Retina (tissue), 1 donor: ENCODE data around the gene MRPS5.

Experiments used
- DNase-seq: peaks from one replicate; pipeline ENCODE4 v3.0.0-alpha.2; 2016

Gene MRPS5

DNA sequence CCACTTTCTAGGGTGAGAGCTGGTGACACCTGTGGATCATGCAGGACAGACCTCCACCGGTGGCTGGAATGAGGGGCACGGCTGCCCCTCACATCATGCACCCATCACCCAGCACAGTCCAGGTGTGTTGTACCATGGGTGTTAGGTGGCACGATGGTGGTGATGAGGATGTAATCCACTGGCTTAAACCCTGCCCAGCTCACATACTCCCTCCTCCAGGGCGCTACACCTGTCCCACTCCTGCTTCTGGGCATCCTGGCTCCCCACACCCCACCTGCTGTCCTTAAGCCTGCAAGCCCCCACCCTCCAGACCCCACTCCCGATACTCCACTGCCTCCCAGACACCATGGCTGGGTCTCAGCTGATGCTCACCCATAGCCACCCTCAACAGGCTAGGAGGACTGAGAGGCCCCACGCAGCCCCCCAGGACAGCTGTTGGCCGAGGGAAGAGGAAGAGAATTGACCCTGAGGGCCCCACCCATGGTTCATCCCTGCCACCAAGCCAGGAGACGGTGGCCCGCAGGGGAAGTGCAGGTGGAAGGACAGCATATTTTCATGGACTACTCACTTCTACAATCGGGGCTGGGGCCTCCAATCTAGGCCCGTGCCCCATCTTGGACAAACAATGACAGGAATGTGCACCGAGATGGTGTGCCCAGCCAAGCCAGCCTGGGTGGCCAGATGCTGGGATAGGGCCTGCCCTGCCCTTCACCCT lies 61.8 kb downstream of the MRPS5 start:
- no peak for DNase-seq

DNA sequence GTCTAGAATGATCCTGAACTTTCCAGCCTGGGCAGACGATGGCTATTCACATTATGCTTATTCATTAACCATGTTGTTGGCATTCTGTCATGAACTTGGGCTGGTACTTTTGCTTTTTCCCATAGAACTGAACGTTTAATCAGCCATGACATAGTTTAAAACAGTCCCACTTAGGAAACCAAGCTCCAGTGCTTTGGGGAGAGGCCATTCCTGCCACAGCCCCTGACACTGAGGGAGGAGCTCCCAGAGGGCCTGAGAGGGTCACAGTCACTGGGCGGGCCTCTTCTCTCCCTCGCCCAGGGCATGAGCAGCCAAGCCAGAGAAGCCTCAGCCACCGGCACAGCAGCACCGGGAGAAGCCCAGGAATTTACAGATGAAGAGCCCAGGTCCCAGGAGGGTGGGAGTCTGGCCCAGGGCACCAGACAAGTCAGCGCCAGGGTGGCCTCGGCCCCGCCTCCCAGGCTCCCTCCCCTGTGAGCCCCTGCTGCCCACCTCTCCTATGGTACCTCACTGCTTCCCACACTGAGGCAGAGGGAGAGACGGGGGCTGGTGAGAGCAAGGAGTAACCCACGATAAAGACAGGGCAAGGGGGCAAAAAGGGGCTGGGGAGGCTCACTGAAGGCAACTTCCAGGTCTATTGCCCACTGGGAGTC lies 62.5 kb downstream of the MRPS5 start:
- no peak for DNase-seq

- DNase-seq: no peak
Observed at GRCh38 chr2:95058466-95058988, 63.1 kb downstream of the MRPS5 start.

- peak; percentile 65 for DNase-seq
Observed at GRCh38 chr2:95057535-95058370, 63.9 kb downstream of the MRPS5 start.

- DNase-seq: no peak
Observed at GRCh38 chr2:95056461-95057459, 64.8 kb downstream of the MRPS5 start.

DNA sequence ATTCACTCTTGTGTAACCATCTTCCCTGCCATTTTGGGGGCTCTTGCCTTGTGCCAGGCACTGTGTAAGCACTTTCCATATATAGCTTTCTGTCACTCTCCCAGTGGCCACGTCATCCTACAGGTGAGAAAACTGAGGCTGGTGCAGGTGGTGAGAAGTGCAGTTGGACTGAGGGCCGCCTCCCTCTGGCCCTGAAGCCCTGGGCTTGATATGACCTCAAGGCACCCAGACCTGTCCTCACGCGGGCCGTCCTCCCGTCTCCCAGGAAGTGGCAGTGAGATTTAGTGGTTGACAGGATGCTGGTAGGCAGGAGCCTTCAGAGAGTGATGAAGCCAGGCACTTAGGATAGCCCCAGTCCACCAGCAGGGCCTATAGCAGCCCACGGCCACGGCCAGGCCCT lies 65.6 kb downstream of the MRPS5 start:
- no peak for DNase-seq

DNA sequence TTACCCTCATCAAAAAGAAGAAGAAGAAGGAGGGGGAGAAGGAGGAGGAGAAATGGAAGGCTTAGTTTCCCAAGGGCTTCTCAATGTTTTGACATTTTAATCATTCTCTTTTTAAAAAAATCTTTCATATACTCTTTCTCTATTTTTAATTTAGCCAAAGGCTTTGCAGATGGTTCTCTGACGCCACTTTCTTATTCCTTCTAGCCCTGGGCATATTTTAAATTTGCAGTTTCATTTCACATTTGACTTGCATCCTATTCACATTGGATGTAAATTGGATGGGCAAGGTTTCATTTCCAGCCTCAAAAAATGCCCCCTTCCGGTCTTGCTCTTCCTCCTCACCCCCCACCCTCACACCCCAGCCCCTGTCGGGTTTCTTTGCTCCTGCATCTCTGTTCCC lies 66.3 kb downstream of the MRPS5 start:
- DNase-seq: no peak

DNA sequence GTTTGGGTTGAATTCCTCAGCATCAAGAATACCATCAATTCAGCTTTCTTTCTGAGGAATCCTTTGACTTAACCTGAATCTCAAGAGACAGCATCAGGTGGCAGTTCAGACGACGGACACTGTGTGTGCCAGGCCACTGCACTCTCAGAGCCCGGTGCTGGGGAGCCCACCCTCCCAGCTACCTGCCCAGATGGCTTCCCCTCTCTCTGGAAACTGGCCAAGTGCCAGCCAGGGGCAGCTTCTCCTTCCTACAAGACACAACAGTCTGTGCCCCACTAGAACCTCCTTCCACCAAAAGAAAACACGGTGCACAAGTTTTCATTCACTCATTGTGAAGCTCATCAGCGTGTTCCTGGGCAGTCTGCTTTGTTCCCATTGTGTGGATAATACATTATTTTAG lies 67.6 kb downstream of the MRPS5 start:
- DNase-seq: no peak

GRCh38 chr2:95053543-95053942 lies 68.1 kb downstream of the MRPS5 start:
- no peak for DNase-seq

- DNase-seq: no peak
Observed at GRCh38 chr2:95052804-95053479, 68.7 kb downstream of the MRPS5 start.

- DNase-seq: no peak
Observed at GRCh38 chr2:95052307-95052706, 69.3 kb downstream of the MRPS5 start.

DNA sequence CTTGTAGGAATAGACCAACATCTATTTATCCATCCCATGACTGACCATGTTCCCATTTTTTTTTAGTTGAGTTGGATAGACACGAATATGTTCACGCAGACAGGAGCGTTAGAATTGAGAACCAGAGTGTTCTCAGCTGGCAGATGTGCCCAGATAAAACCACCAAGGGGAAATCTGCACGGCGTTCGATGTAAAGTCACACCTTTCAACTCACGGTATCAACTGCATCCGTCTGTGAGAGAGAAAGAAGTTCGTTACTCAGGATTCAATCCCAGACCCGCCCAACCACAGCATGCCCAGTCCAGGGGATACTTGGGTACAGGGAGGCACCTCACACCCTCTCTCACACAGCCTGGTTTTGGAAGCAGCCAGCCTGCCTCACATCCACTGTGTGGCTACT lies 70.0 kb downstream of the MRPS5 start:
- DNase-seq: no peak

DNA sequence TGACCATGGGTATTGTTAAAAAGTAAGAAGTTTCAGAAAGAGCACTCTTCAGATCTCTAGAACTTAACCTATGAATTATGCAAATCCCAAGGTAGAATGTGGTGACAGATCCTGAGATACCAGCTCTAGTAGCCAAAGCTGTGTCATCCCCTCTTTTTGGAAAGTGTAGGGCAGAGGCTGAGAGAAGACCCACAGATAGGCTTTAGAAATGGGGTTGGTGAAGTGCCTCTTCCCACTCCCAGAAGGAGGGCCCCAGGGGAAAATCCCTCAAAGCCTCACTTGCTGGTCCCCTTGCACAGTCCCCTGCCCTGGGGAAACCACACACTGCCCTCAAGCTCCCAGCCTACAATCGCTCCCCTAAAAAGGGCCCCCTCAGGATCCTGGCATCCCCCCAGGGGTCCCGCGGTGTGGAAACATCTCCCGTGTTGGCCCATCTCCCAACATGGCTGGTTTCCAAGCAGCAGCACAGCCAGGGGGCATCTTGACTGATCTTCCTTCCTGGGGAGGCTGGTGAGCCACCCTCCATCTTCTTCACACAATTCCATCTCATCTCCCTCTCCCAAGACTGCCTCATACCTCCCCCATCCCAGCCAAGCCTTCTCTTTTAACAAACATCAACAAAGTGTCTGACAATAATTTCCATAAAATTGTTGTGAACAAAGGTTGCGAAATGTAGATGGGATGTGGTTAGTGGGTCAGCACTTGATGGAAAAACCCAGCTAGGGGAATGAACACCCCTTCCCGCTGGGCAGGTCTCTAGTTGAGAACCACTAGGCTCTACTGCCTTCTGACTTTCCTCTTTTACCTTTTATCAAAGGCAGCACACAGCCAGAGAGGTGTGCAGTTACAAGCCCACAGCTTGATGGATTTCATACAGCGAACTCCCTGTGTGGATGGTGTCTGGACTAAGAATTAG lies 71.0 kb downstream of the MRPS5 start:
- DNase-seq: no peak

GRCh38 chr2:95049961-95050360 lies 71.6 kb downstream of the MRPS5 start:
- DNase-seq: no peak

- DNase-seq: no peak
Observed at GRCh38 chr2:95049683-95049955, 72.0 kb downstream of the MRPS5 start.

GRCh38 chr2:95048825-95049682 lies 72.6 kb downstream of the MRPS5 start:
- DNase-seq: no peak

DNA sequence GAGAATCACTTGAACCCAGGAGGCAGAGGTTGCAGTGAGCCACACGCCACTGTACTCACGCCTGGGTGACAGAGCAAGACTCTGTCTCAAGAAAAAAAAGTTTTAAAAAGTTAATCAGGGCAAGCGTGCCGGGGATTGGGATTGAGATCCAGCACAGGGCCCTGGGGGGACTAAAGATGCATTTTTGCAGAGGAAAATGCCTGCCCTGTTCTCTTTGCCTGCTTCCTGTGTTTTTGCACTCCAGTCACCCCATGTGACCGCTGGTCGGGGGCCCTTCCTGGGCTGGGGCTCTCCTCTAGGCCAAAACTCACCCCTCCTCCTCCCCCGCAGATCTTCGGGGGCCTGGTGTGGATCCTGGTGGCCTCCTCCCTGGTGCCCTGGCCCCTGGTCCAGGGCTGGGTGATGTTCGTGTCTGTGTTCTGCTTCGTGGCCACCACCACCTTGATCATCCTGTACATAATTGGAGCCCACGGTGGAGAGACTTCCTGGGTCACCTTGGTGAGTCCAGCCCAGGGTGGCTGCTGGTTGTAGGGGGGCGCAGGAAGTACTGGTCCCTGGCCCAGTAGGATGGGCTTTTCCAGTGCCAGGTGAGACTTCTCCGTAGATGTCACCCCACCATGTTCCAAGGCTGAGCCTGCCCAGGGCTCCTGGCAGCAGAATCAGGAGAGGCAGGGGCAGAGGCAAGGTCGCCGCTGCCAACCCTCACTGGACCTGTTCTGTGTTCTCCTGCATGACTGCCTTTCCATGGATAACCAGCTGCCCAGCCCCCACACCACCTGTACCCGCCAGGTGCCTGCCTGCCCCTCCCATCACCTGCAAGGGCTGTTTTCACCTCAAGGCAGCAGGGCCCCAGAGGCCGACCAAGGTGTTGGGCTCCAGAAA lies 73.7 kb downstream of the MRPS5 start:
- DNase-seq: no peak

DNA sequence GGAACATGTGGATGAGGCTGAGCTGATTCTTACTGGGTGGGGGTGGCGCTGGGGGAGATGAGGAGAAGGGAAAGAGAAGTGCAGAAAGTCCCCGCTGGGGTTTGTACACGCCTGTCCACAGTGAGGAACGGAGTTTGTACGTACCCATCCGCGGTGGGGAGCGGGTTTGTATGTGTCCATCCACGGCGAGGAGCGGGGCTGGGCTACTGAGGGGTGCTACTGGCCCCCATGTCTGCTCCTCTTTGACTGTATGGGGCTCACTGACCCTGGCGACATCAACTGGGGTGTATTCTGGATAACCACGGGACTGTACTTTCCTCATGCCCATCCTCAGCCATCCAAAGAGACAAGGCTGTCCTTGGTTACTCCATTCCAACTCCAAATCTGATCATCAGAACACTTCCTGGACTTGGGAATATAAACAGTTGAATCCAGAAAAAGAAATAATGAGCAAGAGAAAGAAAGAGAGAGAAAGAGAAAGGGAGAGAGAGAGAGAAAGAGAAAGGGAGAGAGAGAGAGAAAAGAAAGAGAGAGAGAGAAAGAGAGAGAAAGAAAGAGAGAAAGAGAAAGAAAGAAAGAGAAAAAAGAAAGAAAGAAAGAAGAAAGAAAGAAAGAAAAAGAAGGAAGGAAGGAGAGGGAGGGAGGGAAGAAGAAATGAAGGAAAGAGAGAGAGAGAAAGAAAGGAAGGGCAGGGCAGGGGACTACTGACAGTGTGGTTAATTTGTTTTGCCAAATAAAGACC lies 75.1 kb downstream of the MRPS5 start:
- no peak for DNase-seq
